Thymus (tissue), 11 donors: ENCODE results near the gene KLHDC1. TPM values are rescaled to one million over a fixed set of nuclear protein-coding genes. Genes with fewer than 3 reads are reported as not detected.
"Not testable (repeated sequence)": the region's sequence is repeated elsewhere in the genome, so short reads cannot be mapped to it uniquely, and the experiment has no call there.

Source experiments
- DNase-seq, 9 donors: peaks; one replicate each; pipeline ENCODE4 v3.0.0-alpha.2; 2013; ENCODE audit warnings: low spot score in 9 of 9, low read depth in 6 of 9, missing footprints in 1 of 9
- H3K27ac ChIP-seq, 2 donors: one replicate each; pipeline ENCODE4 v1.5.1; 2013; ENCODE audit warnings: control low read depth in 1 of 2, low read depth in 1 of 2, low read length in 1 of 2, mild to moderate bottlenecking in 1 of 2, moderate library complexity in 1 of 2
- H3K27me3 ChIP-seq, 2 donors: one replicate each; pipeline ENCODE4 v1.5.1; 2013; ENCODE audit warnings: low read length in 1 of 2; ENCODE audit not compliant: control insufficient read depth in 2 of 2, insufficient read depth in 1 of 2
- H3K36me3 ChIP-seq, 2 donors: one replicate each; pipeline ENCODE4 v1.5.1; 2013; ENCODE audit warnings: low read length in 1 of 2, mild to moderate bottlenecking in 1 of 2, moderate library complexity in 1 of 2; ENCODE audit not compliant: control insufficient read depth in 2 of 2, insufficient read depth in 2 of 2
- H3K4me1 ChIP-seq, 2 donors: one replicate each; pipeline ENCODE4 v1.5.1; 2013; ENCODE audit warnings: low read length in 2 of 2; ENCODE audit not compliant: control insufficient read depth in 2 of 2, insufficient read depth in 2 of 2
- H3K4me3 ChIP-seq, 2 donors: one replicate each; pipeline ENCODE4 v1.5.1; 2013; ENCODE audit warnings: low read length in 2 of 2, control low read depth in 1 of 2, mild to moderate bottlenecking in 1 of 2
- H3K9me3 ChIP-seq, 2 donors: one replicate each; pipeline ENCODE4 v1.5.1; 2013; ENCODE audit warnings: low read length in 1 of 2, mild to moderate bottlenecking in 1 of 2; ENCODE audit not compliant: control insufficient read depth in 2 of 2, insufficient read depth in 1 of 2
- WGBS: extraction: QIAGEN DNeasy Blood & Tissue Kit; methylation state at CpG from one replicate; pipeline ENCODE4 v1.1.7; 2013; 5-methylcytosine and 5-hydroxymethylcytosine counted together
- polyA plus RNA-seq: library from polyadenylated mRNA; stranded (reverse); fragments of 200-250 nt; gene quantifications from one replicate; pipeline ENCODE4 v1.2.3, GENCODE V29; 2013
- total RNA-seq: library from RNA; stranded (reverse); fragments of 120-200 nt; gene quantifications from one replicate; pipeline ENCODE4 v1.2.4, GENCODE V29; 2013
- donor health status: healthy.

Gene KLHDC1
- total and polyA plus RNA-seq, 2 donors: 3.9 to 7.6 TPM

- no peaks in the 10 kb centered on the region for H3K9me3 ChIP-seq
- peaks cover 3 to 16% of the 10 kb centered on the region in 2 donors for H3K36me3 ChIP-seq
- 90% methylated on average over 15 of the region's 15 CpGs for WGBS
- DNase-seq: no peak
- peak overlapping the region in 1 of 2 donors; percentile 36 for H3K27ac ChIP-seq
- peaks cover 13 to 20% of the 10 kb centered on the region in 2 donors for H3K4me1 ChIP-seq
- H3K4me3 ChIP-seq: peak overlapping the region; percentile 94 to 99
- no peaks in the 10 kb centered on the region for H3K27me3 ChIP-seq
Observed at GRCh38 chr14:49769581-49770211, 76.8 kb downstream of the KLHDC1 start.

DNA sequence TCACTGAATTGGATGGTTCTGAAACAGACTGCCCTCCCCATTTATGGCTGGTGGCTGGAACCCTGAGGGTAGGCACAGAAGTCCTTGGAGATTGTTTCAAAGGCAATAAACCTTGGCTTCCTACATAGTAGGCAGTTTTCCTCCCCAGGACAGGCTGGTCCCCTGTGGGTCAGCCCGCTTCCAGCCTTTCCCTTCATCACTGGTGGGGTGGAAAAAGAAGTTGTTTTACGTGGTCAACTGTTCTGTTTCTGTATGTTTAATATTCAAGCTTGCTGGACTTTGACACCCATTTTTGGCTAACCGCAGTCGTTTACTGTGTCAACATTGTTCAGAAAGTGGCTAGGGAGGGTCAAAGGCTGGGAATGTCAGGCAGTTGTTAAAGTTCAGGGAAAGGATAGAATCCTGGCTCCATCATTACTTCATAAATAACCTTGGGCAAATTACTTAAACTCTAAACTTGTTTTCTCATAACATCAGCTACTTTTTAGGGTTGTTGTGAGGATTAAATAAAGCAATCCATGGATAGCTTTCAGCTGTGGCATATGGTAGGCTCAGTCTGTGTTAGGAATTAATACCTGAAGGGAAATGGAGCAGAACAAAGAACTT is 77.4 kb downstream of the KLHDC1 start:
- no peaks in the 10 kb centered on the region for H3K27me3 ChIP-seq
- H3K4me1 ChIP-seq: peaks cover 13 to 20% of the 10 kb centered on the region in 2 donors
- H3K9me3 ChIP-seq: no peaks in the 10 kb centered on the region
- H3K4me3 ChIP-seq: no peak overlapping the region
- no peak for DNase-seq
- H3K27ac ChIP-seq: no peak overlapping the region
- H3K36me3 ChIP-seq: peaks cover 5 to 22% of the 10 kb centered on the region in 2 donors
- WGBS: 94% methylated on average over 4 of the region's 4 CpGs

DNA sequence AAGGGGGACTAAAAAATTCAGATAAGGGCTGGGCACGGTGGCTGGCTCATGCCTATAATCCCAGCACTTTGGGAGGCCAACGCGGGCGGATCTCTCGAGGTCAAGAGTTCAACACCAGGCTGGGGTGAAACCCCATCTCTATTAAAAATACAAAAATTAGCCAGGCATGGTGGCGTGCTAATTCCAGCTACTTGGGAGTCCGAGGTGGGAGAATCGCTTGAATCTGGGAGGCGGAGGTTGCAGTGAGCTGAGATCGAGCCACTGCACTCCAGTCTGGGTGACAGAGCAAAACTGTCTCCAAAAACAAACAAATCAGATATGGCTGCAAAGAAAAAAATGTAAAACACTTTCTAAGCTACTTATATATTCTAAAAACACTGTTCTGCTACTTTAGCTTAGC is 78.8 kb downstream of the KLHDC1 start:
- Histone ChIP-seq H3K36me3 (peaks cover 10 to 29% of the 10 kb centered on the region in 2 donors), H3K4me1 (peaks cover 13 to 19% of the 10 kb centered on the region in 2 donors)
- not testable (repeated sequence) for H3K27ac ChIP-seq, DNase-seq, H3K9me3 ChIP-seq, H3K27me3 ChIP-seq, H3K4me3 ChIP-seq
- 98% methylated on average over 10 of the region's 10 CpGs for WGBS

GRCh38 chr14:49774106-49774505 is 81.2 kb downstream of the KLHDC1 start:
- H3K9me3 ChIP-seq: no peaks in the 10 kb centered on the region
- peaks cover 11 to 13% of the 10 kb centered on the region in 2 donors for H3K4me1 ChIP-seq
- 100% methylated on average over 1 of the region's 1 CpG for WGBS
- no peak overlapping the region for H3K4me3 ChIP-seq
- H3K27me3 ChIP-seq: no peaks in the 10 kb centered on the region
- H3K36me3 ChIP-seq: peaks cover 10 to 51% of the 10 kb centered on the region in 2 donors
- H3K27ac ChIP-seq: no peak overlapping the region
- DNase-seq: no peak

- H3K4me1 ChIP-seq: no peaks in the 10 kb centered on the region
- no peak overlapping the region for H3K4me3 ChIP-seq
- H3K27me3 ChIP-seq: no peaks in the 10 kb centered on the region
- DNase-seq: no peak
- H3K9me3 ChIP-seq: no peaks in the 10 kb centered on the region
- 97% methylated on average over 2 of the region's 2 CpGs for WGBS
- H3K36me3 ChIP-seq: peaks cover 15 to 85% of the 10 kb centered on the region in 2 donors
- H3K27ac ChIP-seq: no peak overlapping the region
Observed at GRCh38 chr14:49778421-49778820, 85.5 kb downstream of the KLHDC1 start.

- 97% methylated on average over 7 of the region's 7 CpGs for WGBS
- not testable (repeated sequence) for DNase-seq, H3K27ac ChIP-seq, H3K27me3 ChIP-seq, H3K9me3 ChIP-seq, H3K4me3 ChIP-seq, H3K4me1 ChIP-seq
- H3K36me3 ChIP-seq: peaks cover 14 to 86% of the 10 kb centered on the region in 2 donors
Observed at GRCh38 chr14:49781040-49781439, 88.1 kb downstream of the KLHDC1 start.

DNA sequence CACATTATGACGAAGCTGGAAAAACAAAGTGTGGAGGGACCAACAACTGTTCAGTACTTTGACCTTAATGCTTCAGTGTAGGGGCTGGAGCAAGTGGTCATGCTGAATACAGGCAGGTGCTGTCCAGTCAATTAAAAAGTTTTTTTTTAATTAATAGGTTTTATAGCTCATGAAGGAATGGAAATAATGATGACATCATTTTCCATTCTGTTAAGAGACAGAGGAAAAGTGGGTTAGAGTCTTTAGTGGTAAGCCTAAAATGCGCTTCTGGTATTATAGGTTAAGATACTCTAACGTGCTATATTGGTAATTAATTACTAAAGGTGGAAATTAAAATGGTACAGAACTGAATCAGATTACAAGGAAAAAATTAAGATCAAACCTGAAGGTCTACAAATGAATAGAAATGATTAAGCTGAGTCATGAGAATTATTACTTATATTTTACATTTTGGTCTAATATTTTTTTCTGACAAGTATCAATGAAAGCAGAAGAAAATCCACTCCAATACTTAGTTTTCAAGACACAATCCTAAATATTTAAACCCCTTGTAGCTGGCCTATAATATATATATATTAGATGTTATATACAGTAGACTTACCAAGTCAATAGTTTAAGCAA is 90.6 kb downstream of the KLHDC1 start:
- H3K27ac ChIP-seq: no peak overlapping the region
- H3K9me3 ChIP-seq: no peaks in the 10 kb centered on the region
- DNase-seq: no peak
- H3K27me3 ChIP-seq: no peaks in the 10 kb centered on the region
- peaks cover 18 to 90% of the 10 kb centered on the region in 2 donors for H3K36me3 ChIP-seq
- H3K4me3 ChIP-seq: no peak overlapping the region
- 97% methylated on average over 3 of the region's 3 CpGs for whole genome bisulfite sequencing
- H3K4me1 ChIP-seq: no peaks in the 10 kb centered on the region

GRCh38 chr14:49786315-49786714 is 93.4 kb downstream of the KLHDC1 start:
- Histone ChIP-seq H3K27ac (no peak overlapping the region), H3K9me3 (no peaks in the 10 kb centered on the region), H3K4me1 (no peaks in the 10 kb centered on the region), H3K36me3 (peaks cover 25 to 83% of the 10 kb centered on the region in 2 donors), H3K27me3 (no peaks in the 10 kb centered on the region), H3K4me3 (no peak overlapping the region)
- 99% methylated on average over 2 of the region's 2 CpGs for WGBS
- no peak for DNase-seq

GRCh38 chr14:49792618-49793017 is 99.7 kb downstream of the KLHDC1 start:
- Histone ChIP-seq H3K4me1 (no peaks in the 10 kb centered on the region), H3K27ac (no peak overlapping the region), H3K36me3 (peaks cover 35 to 72% of the 10 kb centered on the region in 2 donors), H3K4me3 (no peak overlapping the region), H3K9me3 (no peaks in the 10 kb centered on the region), H3K27me3 (no peaks in the 10 kb centered on the region)
- DNase-seq: no peak
- 0% methylated on average over 1 of the region's 1 CpG for WGBS
